ENCODE measurements around the gene NEUROD2.

NEUROD2 gene

DNA sequence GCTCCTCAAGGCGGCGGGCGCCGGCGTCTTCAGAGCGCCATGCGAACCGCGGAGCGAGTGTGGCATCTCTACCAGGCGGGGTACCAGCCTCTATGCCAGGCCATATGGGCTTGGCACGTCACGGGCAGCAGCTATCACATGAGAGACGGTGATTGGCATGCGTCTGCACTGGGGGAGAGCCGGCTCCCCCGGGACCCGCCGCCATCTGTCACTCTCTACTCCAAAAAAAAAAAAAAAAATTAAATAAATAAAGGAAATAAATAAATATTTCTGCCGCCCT lies at the start of gene NEUROD2:
NEUROD2 (minus strand) TSS at position 70 of the 280 bp plus-strand sequence. CDS start 1,321 bp downstream, outside the sequence.
- DNase-seq (ENCODE audit: low read depth in 2 of 2), result no peak

DNA sequence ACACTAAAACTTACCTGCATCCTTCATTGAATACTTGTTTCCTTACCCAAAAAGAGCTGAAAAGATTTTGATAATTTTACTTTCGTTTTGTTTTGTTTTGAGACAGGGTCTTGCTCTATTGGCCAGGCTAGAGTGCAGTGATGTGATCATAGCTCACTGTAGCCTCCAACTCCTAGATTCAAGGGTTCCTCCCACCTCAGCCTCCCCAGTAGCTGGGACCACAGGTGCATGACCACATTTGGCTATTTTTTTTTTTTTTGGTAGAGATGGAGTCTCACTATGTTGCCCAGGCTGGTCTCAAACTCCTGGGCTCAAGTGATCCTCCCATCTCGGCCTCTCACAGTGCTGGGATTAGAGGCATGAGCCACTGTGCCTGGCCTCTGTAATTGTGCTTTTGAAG lies 47.4 kb upstream of the NEUROD2 start:
- DNase-seq (ENCODE audit: low read depth in 2 of 2), result no peak

DNA sequence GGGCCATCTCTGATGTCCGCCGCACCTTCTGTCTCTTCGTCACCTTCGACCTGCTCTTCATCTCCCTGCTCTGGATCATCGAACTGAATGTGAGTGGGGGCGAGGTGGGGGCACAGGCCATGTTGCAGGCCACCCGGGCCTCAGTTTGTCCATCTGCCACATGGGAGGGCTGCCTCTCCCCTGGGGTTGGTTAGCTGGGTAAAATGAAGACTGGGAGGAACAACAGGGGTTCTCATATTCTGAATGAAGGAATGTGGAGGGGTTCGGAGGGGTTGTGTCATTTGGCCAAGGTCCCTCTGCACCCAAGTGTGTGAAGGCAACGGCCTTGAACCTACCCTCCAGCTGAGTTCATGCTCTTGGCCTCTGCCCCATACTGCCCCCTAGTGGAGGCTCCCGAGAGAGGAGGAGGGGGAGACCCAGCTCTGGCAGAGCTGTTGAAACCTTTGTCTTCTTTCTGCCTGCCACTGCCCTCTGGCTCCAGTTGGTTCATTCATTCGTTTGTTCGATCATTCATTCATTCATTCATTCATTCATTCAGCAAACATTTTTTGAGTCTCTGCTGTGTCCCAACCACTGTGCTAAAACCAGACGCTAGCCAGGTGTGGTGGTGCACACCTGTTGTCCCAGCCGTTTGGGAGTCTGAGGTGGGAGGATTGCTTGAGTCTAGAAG lies 46.1 kb upstream of the NEUROD2 start:
- peak; percentile 50 to 54 for DNase-seq (ENCODE audit: low read depth in 2 of 2)

DNA sequence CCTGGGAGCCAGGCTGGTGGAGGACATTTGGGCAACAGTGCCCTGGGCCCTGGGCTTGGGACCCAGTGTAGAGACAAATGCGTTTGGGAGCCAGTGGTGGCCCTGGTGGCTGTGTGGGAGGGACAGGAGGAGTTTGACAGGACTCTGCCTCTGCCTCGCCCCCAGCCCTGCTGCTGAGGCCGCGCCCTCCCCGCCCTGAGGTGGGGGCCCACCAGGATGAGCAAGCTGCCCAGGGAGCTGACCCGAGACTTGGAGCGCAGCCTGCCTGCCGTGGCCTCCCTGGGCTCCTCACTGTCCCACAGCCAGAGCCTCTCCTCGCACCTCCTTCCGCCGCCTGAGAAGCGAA lies 45.6 kb upstream of the NEUROD2 start:
- DNase-seq (ENCODE audit: low read depth in 2 of 2), result no peak

DNA sequence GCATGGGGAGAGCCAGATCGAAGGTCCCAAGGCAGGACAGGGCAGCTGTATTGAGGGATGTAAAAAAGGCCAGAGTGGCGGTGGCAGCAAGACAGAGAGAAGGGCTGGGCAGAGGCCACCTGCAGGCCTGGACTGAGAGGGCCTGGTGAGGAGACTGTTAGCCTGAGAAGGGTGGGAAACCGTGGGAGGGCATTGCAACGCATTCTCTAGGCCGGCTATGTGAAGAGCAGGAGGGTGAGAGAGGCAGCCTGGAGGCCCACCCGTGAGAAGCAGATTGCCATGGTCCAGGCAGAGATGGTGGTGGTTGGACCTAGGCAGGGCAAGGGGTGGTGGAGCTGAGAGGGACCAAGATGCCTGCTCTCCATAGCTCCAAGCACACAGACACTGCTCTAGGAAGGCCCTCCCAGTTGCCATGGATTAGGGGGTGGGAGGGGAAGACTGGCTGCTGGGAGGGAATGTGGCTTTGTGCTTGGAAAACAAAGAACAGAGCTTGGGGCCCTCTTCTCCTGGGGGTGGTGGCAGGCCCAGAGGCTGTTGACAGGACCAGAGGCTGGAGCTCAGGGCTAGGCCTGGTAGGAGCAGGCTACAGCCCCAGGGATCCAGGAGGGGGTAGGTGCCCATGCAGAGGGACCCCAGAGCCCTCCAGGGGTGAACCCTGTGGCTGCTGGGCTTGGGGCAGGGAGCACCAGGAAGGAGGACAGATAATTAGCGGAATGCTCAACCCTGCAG lies 45.0 kb upstream of the NEUROD2 start:
- no peak for DNase-seq (ENCODE audit: low read depth in 2 of 2)

DNA sequence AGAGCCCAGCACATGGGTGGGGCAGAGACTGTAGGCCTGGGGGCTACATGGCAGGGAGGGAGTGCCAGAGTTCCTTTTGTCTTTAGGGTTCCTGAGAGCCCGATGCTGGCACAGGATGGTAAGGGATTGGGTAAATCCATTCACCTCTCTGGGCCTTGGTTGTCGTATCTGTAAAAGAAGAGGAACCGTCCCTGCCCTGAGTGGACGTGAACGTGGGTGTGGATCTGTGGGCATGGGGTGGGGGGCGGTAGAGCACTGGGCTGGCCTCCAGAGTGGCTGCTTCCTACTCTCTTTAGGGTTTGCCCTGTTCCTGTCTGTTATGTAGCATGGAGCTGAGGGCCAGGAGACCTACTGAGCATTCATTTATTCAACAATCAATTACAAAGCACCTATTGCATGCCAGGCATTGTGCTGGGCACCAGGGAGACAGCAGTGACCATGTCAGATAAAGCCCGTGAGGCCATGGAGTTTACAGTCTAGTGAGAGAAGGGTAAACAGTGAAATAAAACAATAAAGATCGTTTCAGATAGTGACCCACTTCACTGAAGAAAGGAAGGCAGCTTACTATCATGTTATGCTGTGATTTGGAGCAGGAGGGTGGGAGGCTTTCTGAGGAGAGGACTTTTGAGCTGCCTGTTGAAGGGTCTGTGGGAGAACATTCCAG lies 44.3 kb upstream of the NEUROD2 start:
- no peak for DNase-seq (ENCODE audit: low read depth in 2 of 2)

DNA sequence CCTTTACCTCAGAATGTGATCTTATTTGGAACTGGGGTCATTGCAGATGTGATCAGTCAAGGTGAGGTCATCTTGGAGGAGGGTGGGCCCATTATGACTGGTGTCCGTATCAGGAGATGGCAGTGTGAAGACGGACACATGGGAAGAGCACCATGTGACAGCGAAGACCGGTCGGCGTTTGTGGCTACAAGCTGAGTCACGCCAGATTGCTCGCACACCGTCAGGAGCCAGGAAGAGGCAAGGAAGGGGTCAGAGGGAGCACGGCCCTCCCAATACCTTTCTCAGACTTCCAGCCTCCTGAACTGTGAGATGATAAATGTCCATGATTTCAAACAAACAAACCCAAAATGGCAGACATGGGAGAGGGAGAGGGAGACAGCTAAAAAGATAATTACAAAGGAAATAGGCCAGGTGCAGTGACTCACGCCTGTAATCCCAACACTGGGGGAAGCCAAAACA lies 42.4 kb upstream of the NEUROD2 start:
- no peak for DNase-seq (ENCODE audit: low read depth in 2 of 2)

DNA sequence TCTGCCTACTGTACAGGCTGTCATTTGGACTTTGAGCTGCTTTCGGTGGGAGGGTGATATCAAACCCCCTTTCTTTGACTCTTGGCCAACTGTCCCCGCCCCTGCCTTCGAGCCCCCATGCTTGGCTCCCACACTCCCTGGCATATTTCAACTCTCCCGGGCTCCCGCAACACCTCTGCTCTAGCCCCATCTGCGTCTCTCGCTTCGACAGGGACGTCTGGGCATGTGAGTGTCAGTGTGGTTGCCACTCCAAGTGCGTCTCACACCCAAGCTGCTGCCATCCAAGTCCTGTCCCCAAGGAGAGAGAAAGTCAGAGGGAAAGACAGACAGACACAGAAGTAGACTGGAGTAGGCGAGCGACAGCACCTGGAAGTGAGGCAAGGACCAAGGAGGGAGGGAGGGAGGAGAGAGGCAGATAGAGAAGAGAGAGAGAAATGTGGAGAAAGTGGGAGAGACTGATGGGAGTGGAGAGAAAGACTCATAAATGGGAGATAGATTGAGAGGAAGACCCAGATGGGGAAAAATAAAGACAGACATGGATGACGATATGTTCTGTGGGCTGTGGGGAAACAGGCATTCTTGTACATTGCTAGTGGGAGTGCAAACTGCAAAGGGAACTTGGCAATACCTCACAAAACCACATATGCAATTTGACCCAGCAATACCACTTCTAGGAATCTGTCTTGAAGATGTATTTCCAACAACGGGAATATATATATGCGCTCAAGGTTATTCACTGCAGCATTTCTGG lies 41.1 kb upstream of the NEUROD2 start:
- DNase-seq (ENCODE audit: low read depth in 2 of 2), result no peak

DNA sequence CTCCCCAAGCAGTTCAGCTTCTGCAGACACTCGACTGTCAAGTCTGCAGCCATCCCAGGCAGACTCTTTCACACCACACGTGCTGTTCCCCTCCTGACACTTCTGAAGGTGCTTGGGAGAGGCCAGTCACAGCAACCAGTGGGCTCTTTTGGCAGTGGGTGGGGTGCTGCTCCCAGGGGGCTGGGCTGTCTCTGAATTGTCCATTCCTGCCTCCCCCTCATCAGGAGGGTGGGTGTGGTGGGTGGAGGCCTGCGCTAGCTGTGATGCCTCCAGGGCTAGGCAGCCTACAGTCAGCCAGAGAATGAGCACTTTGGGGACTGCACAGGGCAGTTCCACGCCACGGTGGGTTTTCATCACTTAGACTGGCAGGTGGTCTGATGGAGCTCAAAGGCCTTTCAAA lies 39.5 kb upstream of the NEUROD2 start:
- no peak for DNase-seq (ENCODE audit: low read depth in 2 of 2)

DNA sequence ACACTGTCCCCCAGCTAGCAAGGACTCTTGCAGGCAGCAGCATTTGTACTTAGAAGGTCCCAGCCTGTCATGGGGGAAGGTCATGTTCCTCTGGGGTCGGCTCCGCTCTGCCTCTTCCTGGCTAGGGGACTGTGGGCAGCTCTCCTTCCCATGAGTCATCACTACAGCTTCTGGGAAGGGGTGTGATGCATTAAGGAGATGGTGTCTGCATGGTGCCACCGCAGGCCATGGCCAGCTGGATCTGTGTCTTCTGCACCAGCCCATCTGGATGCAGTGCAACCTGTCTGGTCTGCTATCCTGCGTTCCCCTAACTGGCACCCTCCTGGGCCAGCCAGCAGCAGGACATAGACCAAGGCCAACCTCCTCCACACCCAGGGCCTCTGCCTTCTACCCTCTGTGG lies 35.6 kb upstream of the NEUROD2 start:
- no peak for DNase-seq (ENCODE audit: low read depth in 2 of 2)

DNA sequence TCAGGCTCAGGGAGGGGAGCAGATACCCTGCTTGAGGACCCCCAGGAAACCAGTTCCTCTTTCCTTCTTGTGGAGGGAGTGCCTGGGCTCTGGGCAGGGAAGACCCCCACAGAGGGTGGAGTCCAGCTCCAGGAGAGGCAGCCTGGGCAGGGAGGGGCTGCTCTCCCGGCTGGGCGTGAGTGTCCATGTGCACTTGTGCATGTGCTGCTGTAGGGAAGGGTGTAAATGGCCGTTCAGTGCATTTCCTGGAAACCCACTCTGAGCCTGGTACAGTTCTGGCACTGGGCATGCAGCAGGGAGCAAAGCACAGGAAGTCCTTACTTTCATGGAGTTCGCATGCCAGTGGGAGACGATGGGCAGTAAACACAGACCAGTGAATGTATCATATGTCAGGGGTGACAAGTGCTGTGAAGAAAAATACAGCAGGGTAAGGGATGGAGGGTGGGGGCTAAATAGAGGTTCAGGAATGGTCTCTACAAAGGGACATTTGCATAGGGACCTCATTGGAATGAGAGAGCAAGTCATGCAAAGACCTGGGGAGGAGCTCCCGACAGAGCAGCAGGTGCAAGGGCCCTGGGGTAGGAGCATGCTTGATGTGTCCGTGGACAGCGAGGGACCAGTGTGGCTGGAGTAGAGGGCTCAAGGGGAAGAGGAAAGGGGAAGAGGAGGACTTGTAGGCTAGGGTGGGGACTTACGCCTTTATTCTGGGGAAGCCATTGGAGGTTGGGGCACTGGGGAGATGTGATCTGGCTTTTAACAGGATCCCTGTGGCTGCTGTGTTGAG lies 34.8 kb upstream of the NEUROD2 start:
- DNase-seq (ENCODE audit: low read depth in 2 of 2), result no peak

DNA sequence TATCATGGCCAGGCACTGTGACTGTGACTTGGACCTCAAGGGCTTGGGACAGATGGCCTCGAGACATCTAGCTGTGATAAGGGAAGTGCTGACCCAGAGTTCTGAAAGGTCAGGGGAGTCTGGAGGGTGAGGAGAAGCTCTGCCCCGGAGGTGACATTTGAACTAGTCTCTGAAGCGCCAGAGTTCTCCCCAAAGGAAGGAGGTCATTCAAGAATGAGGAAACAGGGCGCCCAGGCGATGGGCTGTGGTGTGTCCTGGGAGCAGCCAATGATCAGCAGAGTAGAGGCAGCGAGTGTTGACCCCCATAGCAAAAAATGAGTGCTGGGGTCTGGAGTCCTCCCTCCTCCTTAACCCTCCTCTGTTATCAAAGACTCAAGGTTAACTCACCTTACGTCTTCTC lies 34.2 kb upstream of the NEUROD2 start:
- no peak for DNase-seq (ENCODE audit: low read depth in 2 of 2)

DNA sequence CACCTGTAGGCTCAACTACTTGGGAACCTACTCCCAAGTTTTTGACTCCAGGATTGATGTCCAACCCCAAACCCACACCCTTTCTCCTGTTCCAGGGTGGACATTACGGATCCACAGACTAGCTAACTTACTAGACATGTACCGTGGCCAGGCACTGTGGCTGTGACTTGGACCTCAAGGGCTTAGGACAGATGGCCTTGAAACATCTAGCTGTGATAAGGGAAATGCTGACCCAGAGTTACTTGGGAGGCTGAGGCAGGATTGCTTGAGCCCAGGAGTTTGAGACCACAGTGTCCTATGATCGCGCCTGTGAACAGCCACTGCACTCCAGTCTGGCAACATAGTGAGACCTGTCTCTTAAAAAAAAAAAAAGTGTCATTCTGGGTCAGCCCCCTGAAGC lies 33.4 kb upstream of the NEUROD2 start:
- DNase-seq (ENCODE audit: low read depth in 2 of 2), result no peak

DNA sequence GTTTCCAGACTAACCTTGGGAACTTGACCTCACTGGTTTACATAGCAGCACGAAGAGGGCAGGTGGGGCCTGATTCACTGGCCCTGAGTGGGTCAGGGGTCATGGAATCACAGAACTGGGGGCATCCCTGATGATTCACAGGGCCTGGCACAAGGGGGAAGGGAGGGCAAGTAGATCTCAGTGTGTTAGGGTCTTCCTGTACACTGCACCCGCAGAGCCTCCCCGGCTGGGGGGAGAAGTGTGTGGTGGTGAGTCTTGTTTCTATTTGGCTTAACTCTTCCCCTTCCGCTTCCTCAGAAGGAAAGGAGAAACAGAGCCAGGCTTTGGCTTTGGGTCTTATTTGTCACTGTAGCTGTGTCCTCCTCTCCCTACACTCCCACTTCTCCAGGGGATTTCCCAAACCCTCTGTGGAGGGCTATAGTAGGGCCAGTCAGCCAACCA lies 32.9 kb upstream of the NEUROD2 start:
- no peak for DNase-seq (ENCODE audit: low read depth in 2 of 2)

DNA sequence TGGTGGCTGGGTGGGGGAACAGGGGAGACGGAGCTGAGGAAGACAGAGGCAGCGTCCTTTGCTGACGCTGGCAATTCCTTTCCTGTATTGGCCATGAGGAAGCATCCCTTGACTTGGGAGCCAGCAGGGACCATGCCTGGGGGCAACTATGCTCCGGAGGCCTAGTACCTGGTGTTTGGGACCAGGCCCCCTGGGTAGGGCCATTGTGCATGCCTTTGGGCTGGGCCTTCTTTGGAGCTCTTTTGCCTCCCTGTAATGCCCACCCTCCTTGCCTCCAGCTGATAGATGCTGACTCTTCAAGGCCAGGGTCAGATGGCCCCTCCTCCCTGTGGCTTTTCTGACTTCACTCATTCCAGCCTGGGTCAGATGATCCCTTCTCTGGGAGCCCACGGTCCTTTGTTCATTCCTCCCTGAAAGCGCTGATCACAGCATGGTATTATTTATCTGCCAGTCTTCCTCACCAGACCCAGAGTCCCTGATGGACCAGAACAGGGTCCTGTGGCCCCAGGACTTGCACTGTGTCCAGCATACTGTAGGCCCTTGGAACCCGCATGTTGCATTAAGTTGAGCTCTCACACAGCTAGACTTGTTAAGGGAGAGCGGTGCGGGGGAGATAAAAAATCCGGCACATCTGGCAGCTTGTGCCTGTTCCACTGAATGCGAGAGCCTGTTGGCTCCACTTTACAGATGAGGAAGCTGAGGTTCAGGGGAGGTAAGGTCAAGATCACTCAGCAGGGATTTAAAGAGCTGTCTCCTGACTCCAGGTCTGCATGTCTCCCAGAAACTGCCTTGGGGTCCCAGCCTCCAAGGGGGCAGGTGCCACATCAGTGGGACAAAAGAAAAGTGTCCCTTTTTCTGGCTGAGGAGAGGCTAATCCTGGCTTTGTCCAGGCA lies 32.1 kb upstream of the NEUROD2 start:
- no peak for DNase-seq (ENCODE audit: low read depth in 2 of 2)

DNA sequence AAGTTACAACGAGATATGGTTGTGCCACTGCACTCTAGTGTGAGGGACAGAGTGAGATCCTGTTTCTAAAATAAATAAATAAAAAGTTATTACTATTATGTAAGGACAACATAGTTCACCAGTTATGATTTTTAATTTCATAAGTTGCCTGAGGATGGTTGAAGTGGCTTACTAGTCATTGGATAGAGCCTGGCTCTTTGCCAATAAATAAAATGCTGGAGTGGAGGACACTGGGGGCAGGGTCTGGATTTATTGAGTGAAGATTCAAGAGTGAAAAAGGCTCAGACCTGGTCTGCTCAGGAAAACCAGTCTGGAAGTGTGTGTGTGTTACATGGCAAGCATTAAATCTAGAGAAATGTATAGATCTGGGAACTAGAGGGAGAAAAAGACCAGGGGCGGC lies 31.3 kb upstream of the NEUROD2 start:
- DNase-seq (ENCODE audit: low read depth in 2 of 2), result no peak

DNA sequence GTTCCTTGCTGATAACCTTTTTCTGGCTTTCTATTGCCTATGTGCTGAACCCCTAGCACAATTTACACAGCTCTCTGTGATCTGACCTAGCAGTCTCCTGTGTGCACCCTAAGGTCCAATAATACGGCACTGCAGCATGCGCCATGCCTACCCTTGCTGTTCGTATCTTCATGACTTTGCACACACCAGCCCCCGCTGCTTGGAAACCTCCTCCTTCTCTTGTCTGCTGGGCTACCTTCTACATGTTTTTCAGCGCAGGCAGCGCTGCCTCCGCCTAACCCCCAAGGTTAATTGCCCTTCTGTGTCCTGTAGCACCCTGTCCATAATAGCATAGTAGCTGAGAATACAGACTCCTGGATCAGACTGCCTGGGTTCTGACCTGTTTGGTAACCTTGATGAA lies 30.6 kb upstream of the NEUROD2 start:
- DNase-seq (ENCODE audit: low read depth in 2 of 2), result no peak

DNA sequence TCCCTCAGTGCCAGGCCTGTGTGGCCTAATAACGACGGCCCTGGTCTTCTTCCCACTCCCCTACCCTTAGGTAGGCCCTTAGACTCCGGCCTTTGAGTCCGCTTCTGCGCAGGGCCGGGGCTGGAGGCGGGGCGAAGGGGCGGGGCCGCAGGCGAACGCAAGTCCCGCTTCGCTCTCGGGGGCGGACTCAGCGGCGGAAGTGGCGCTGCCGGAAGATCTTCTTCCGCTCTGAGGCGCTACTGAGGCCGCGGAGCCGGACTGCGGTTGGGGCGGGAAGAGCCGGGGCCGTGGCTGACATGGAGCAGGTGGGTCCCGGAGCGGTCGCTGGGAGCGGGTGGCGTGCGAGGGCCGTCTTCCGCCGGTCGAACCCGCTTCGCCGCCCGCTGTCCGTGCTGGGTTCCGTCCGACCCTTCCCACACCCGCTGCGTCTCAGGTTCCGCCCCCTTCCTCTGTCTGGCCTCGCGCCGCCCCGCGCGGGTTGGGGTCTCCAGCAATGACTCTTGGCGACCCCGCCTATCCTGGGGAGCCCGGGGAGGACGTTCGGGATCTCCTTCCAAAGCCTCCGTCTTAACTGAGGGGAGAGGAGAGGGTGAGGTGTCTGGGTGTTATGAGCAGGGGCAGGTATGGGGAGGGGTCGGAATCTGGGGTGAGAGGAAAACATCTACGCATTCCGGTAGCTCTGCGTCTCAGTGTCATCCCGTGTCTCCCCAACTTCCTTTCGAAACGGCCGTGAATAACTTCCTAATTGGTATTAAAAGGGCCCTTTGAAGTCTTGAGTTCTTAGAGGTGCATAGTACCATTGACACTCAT lies 29.4 kb upstream of the NEUROD2 start, which contains the start of gene STARD3:
STARD3 (plus strand) TSS at position 218 of the 810 bp plus-strand sequence. CDS start 16,388 bp downstream, outside the sequence.
- DNase-seq (ENCODE audit: low read depth in 2 of 2), result peak; percentile 87 to 91

DNA sequence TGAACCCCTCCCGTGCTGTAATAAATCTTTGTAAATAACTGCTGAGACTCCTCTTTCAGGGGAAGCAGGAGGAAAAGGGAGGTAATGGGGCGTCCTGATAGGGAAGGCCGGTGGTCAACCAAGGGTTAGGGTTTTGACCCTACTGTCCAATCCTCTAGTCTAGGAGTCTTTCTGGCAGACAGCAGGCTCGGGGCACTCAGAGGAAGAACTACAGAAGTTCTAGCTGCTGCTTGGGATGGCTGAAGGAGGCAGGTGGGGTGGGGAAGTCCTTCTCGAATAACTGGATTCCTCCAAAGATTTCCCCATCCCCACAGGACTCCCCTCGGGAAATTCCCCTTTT lies 28.8 kb upstream of the NEUROD2 start:
- DNase-seq (ENCODE audit: low read depth in 2 of 2), result no peak

Measured in stimulated activated CD8-positive, alpha-beta memory T cell treated with anti-CD3 and anti-CD28 coated beads, Interleukin-15, amount 100 ng/mL, for 48 hours (primary cell).